HG03159 (cell line): ENCODE data around the gene KCNIP3.
"Not testable (repeated sequence)": the region's sequence is repeated elsewhere in the genome, so short reads cannot be mapped to it uniquely, and the experiment has no call there.

Experiments used
- ATAC-seq: cut with Tn5 transposase; IDR thresholded peaks from one replicate; pipeline ENCODE4 v1.9.1; 2021; ENCODE audit warnings: mild to moderate bottlenecking, moderate library complexity; ENCODE audit not compliant: unreplicated experiment

Gene KCNIP3

GRCh38 chr2:95345563-95346230 lies 48.5 kb downstream of the KCNIP3 start:
- ATAC-seq, result peak; percentile 80

DNA sequence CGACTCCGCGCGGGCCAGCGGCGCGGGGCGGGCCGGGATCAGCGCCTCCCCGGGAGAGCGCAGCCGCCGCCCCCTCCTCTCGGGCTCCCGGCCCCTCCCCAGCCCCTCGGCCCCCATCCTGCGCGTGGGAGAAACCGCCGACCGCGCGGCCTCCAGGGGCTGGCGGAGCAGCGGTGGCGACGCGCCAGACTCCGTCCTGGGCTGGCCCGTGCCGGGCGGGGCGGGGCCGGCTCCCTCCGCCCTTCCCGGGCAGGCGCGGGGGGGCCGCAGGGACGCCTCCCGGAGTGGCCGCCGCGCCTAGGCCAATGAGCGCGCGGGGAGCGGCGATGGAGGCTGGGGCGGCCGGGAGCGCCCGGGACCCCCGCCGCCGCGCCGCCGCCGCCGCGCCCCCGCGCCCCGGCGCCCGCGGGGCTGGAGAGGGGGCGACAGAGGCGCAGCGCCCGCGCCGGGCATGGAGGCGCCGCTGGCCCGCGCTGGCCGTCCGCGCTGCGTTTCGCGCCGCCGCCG lies 49.1 kb downstream of the KCNIP3 start:
- no peak for ATAC-seq

DNA sequence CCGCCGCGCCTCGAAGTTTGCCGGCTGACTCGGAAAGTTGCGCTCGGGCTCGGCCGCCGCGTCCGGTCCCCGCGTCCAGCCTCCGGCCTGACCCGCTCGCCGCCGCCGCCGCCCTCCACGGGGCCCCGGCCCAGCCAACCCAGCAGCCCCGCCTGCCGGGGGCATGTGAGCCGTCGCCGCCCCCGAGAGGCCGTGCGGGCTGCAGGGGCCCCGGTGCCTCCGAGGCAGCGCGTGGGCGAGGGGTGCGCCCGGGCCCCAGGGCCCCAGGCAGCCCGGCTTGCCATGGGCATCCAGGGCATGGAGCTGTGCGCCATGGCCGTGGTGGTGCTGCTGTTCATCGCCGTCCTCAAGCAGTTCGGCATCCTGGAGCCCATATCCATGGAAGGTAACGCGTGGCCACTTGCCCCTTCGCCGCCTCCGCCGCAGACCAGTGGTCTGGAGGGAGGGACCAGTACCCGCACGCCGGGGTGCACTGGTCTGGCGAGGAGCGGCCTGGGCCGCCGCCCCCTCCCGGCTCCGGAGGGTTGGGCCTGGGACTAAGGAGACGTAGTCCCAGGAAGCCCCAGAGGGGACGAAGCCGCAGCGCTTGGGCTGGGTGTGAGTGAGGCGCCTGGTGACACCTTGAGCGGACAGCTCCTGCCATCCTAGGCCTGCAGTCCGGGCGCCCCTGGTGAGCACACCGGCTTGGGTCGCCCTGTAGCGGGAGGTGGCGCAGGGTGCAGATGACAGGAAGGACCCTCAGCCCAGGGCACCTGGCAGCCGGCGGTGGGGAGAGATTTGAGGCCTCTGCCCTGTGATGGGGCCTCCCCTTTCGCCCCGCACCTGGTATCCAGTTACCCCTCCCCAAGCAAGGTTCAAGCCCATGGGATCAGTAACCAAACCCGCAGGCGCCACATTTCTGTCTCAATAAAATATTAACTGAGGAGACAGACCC lies 49.9 kb downstream of the KCNIP3 start:
- no peak for ATAC-seq

DNA sequence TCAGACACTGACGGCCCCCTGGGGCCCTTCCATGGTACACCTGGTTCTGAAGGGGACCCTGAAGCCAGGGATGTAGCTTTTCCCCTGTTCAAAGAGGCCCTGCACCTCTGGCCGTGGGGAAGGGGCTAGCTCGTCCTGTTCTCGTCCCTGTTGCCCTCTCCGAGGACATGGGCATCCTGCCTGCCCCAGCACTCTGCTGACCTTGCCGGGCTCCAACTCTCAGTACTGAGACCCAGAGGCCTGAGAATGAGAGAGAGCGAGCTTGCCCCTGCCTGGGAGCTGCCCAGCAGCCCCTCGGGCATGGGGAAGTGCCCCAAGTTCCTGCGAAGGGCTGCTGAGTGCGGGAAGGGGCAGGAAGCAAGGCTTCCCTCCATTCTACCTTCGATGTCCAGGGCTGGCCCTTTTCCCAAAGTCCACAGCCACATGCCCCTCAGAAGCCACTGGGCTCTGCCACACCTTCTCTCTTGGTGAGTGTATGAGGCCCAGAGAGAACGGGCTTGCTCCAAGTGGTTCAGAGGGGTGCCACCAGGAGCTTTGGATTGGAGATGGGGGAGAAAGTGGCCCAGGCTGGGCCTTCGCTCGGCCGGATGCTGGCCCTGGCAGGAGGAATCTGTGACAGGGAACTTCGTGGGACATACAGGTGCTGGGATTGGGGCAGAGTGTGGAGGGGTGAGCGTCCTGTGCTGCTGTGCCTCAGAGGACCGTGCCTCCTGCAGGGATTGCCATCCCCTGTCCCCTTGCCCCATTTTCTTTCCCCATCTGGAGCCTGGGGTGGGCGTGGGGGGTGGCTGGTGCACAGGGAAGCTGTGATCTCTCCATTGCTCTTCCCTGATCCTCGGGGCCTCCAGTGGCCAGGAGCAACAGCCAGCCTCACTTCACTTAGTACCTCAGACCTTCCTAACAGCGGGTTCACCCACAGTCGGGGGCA lies 50.8 kb downstream of the KCNIP3 start:
- ATAC-seq, result no peak

- no peak for ATAC-seq
Measured at GRCh38 chr2:95348609-95349567, 51.7 kb downstream of the KCNIP3 start.

- ATAC-seq, result no peak
Measured at GRCh38 chr2:95349568-95350322, 52.6 kb downstream of the KCNIP3 start.

GRCh38 chr2:95350368-95350767 lies 53.2 kb downstream of the KCNIP3 start:
- no peak for ATAC-seq

GRCh38 chr2:95350774-95351597 lies 53.8 kb downstream of the KCNIP3 start:
- ATAC-seq, result no peak

DNA sequence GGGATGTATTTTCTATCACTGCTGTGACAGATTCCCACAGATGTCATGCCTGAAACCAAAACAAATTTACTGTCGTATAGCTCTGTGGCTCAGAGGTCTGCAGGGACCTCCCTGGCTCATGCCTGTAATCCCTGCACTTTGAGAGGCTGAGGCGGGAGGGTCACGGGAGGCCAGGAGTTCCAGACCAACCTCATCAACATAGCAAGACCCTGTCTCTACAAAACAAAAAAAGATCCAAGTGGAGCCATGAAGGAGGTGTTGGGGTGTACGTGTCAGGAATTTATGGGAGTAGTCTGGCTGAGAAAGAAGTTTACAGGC lies 54.4 kb downstream of the KCNIP3 start:
- no peak for ATAC-seq

DNA sequence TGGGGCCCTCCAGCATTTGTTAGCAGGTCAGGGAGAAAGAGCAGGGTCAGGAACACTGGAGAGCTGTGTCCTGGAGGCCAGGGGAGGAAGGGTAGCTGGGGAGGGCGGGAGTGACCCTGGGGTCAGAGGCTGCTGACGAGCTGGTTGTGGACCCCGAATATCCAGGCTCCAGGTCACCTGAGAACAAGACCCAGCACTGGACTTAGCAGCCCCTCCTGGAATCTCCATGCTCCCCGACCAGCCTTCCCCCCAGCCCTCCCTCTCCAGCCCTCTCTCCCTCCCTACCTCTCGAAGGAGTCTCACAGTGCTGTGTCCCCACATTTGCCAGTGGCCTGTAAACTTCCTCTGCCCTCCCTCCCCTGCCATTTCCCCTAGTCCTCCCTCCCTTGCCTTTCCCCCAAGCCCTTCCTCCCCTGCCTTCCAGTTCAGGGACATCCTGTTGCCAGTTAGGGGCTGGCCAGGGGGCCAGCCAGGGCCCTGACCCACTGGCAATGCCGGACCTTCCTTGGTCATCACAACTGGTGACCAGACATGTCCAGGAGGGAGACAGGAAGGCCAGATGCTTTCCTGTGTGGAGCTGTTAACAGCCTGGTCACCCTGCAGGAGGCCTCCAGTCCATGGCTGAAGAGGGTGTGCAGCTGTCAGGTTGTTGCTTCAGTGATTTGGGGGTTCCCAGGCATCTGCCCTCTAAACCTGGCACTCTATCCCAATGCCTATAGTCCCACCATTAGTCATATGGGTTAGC lies 55.3 kb downstream of the KCNIP3 start:
- ATAC-seq, result no peak

DNA sequence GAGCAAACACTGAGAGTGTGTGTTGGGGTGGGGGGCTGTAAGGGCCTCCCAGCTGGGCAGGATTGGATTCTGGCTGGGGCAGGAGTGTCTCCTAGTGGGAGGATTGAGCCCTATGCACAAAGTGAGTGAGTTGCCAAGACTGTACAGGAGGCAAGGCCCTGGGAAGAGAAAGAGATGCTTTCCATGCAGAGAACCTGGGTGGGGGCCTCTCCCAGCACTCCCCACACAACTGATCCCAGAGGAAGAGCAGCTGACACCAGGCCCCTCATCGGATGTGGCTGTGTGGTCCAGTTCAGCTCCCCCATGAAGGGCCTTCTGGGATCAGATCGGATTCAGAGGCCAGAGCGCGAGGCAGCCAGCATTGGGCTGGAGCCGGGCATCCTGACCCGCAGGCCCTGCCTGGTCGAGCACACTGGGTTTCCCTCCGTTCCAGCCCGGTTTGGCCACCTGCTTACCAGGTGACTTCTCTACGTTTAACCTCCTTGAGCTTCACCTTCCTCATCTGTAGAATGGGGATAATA lies 56.0 kb downstream of the KCNIP3 start:
- no peak for ATAC-seq

DNA sequence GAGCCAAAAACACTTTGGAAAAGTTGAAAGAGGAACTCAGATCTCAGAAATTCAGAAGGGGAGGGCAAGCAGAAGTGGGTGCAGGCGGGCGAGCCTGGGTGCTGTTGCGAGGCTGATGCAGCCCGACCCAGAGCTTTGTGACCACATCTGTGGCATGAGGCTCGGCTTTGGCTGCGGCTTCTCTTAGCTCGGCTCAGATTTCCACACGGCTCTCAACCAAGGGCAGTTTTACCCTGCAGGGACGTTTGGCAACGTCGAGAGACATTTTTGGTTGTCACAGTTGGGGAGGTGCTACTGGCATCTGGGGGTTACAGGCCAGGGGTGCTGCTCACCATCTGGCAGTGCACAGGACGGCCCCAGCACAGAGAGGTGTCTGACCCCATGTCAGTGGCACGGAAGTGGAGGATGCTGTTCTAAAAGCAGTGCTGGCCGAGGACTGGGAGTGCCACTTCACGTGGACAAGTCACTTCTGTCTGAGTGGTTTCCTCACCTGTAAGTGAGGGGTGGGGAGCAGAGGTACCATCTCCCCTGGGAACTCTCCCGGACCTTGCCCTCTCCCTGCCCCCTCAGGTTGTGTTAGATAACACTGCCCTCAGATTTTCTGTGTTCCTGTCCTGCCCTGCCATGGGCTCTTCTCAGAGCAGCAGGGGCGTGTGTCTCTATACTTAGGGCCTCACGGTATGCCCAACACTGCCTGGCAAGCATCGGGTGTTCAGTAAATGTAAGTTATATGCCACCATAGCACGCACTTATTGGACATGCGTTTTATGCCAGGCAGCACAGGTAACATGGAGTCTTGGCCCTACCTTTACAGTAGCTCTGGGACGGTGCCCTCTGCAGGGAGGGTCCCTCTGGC lies 56.7 kb downstream of the KCNIP3 start:
- ATAC-seq, result no peak

GRCh38 chr2:95354469-95354901 lies 57.3 kb downstream of the KCNIP3 start:
- ATAC-seq, result no peak

- ATAC-seq, result no peak
Measured at GRCh38 chr2:95354925-95355324, 57.8 kb downstream of the KCNIP3 start.

- ATAC-seq, result not testable (repeated sequence)
Measured at GRCh38 chr2:95355486-95355885, 58.3 kb downstream of the KCNIP3 start.
